Skin of body (tissue), 2 donors: Measurements from ENCODE around the gene GJB2. TPM values are rescaled to one million over a fixed set of nuclear protein-coding genes. Genes with fewer than 3 reads are reported as not detected.
"Not testable (repeated sequence)": the region's sequence is repeated elsewhere in the genome, so short reads cannot be mapped to it uniquely, and the experiment has no call there.

Source experiments
- DNase-seq: peaks from one replicate; lab custom pipeline; 2025; lab: John Stamatoyannopoulos, UW
- total RNA-seq: library from RNA; depleted of rRNA; stranded (reverse); fragments of >200 nt; gene quantifications from one replicate; pipeline ENCODE4 v1.2.3, GENCODE V29; 2014

Gene GJB2
- total RNA-seq, 1 donor from 2014 or later: 84.7 TPM

- no peak for DNase-seq
Observed at GRCh38 chr13:20168396-20168795, 24.3 kb downstream of the GJB2 start.

GRCh38 chr13:20165417-20166257, 27.1 kb downstream of the GJB2 start:
- no peak for DNase-seq

DNA sequence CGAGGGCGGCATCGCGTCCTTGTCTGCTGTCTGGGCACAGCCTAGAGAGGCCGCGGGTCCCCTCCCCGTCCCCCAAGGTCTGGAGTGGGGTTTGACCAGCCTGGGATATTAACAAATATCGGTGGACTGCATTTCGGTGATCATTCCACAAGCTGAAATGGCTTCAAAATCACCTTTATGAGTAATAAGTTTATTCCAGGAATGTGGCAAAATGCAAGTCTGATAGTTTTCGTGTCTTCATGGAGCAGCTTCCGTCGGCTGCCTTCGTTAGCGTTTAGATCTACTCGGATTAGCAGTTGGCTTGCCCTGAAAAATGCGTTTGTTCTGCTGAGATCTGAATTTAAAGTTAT, 30.8 kb downstream of the GJB2 start:
- DNase-seq: no peak

DNA sequence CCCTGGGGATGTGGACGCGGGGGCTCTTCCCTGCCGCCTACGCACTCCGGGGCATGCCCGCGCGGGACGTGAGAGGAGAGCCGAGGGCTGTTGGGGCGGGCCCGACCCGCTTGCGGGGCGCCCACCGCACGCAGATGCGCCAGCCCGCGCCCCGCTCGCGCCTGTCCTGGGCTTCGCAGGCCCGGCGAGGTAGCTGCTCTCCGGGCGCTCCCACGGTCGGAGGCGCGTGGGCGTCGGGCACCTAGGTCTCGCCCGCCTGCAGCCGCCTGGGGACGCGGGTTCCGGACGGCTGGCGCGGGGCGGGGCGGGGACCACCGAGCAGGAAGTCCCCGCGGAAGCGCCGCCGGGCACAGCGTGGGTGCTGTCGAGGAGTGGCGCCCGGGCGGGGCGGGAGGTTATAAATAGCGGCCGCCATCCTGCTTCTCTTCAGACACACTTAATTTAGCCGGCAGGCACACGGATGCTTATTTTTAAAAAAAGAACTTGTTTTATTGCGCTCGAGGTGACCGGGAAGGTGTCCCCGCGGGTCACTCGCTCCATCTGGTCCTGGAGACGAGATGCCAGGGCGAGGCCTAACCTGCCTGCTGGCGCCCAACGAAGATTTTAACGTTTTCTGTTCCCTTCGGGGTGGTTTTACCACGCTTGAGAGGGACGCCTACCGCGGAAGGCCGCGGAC, 31.3 kb downstream of the GJB2 start:
- no peak for DNase-seq

GRCh38 chr13:20160306-20161274, 32.1 kb downstream of the GJB2 start, which contains the start of gene GJA3:
GJA3 (minus strand) TSS chr13:20161052; CDS start chr13:20143288, 17,764 bp downstream.
- no peak for DNase-seq

DNA sequence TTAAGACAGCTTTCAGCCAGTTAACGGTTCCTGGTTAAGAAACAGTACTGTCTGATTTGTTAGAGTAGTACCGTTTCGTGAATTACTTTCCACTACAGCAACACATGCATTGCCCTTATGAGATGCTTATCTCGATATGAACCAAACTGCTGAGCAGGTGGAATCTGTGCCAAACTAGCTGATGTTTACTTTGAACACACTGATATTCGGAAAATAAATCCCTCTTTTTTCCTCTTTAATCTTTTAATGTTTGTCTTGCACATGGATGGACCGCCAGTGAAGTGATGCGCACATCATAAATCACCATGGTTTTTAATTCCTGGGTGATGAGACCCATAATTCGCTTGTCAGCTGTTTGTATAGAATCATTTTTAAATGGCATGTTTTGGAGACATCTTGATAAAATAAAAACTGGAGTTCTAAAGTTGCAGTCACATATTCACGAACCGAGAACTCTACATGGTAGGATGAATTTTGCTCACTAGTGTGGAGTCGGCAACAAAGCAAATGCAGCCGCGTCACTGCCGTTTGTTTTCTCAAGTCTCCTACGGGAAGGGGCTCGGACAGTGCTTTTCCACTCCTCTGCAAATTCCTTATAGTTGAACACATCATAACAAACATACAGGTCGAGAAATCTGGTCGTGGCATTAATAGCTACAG, 33.0 kb downstream of the GJB2 start:
- no peak for DNase-seq

GRCh38 chr13:20157151-20157796, 35.5 kb downstream of the GJB2 start:
- DNase-seq: no peak

GRCh38 chr13:20156702-20157101, 36.0 kb downstream of the GJB2 start:
- DNase-seq: no peak

- DNase-seq: not testable (repeated sequence)
Observed at GRCh38 chr13:20153290-20153689, 39.4 kb downstream of the GJB2 start.

GRCh38 chr13:20151612-20152011, 41.1 kb downstream of the GJB2 start:
- DNase-seq: no peak

GRCh38 chr13:20151016-20151415, 41.7 kb downstream of the GJB2 start:
- DNase-seq: no peak

DNA sequence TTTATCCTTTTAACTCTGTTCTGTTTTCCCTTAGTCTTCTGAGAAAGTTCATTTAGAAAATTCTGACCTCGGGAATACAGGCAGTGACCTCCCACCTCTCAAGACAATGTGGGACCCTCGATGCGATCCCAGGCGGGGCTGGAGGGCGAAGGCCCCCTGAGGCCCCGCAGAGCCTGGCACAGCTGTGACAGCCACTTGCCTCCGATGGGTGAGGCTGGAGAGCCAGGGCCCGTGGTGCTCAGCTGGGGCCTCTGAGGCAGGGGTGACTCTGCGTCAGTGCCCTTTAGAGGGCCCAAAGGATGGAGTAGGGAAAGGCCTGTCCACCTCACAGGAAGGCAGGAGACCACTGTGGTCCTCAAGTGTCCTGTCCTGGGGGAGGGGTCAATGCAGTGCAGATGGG, 42.2 kb downstream of the GJB2 start:
- DNase-seq: no peak

GRCh38 chr13:20149762-20150161, 43.0 kb downstream of the GJB2 start:
- DNase-seq: no peak

- no peak for DNase-seq
Observed at GRCh38 chr13:20148501-20149183, 44.1 kb downstream of the GJB2 start.

GRCh38 chr13:20146381-20146780, 46.4 kb downstream of the GJB2 start:
- no peak for DNase-seq

DNA sequence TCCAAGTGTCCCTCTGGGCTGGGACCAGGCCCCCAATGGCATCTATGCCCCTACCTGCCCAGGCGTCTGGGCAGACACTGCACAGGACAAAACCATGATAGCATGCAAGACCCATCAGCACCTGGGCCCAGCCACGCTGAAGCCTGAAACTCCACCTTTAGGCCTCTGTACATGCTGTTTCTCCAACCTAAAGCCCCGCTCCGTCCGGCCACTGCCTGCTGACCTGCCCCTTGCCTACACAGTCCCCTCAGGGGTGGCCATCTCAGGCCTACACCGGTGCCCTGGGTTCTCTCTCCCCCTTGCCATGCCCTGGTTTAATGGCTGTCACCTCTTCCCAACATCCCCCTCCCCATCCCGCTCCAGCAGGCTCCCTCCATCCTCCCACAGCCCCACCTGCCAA, 47.2 kb downstream of the GJB2 start:
- DNase-seq: no peak

DNA sequence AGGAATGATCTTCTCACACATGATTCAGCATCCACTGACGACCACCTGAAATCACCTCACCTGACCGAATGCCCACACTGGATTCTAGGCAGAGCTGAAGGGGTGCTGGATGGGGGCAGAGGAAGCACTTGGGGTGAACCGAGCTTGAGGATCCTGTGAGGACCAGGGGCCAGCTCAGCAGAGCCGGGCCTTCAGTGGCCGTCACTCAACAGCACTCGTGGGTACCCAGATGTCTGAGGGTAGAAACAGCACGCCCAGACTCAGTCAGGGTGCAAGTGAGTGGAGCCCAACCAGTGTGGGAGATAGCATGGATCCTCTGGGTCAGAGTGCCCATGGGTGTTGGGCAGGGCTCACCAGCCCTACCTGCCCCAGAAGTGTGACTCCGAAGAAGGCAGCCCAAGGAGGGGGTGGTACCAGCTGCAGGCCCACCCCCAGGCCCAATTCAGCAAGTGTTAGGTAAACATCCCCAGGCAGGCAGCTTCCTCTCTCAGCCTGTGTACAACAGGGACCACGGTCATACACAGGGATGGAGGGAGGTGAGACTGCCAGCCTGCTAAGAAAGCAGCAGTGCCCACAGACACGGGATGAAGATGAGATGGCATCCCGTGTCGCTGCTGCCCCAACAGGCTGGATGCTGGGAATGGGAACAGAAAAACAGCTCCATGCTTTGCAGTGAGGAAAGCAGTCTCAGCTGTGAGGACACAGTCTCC, 48.4 kb downstream of the GJB2 start:
- no peak for DNase-seq

DNA sequence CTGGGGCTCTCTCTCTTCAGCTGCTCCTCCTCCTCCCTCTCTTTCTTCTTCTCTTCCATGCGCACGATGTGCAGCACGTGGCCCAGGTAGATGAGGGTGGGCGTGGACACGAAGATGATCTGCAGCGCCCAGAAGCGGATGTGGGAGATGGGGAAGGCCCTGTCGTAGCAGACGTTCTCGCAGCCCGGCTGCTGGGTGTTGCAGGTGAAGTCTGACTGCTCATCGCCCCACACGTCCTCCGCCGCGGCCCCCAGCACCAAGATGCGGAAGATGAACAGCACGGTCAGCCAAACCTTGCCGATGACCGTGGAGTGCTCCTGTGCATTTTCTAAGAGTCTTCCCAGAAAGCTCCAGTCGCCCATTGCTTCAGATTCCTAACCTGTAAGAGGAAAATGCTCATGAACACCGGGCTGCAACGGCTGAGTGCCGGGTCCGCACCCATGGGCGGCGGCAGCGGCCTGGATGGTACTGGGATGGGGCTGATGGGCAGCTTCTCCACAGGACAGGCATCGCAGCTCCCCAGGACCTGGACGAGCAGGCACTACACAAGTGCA, 49.7 kb downstream of the GJB2 start:
- no peak for DNase-seq
